ENCODE data around the gene TBX2. TPM values are rescaled to one million over a fixed set of nuclear protein-coding genes. Genes with fewer than 3 reads are reported as not detected.

Gene TBX2
- total and polyA plus RNA-seq, 2 of the 13 experiments (the other 11 are each of a cell fraction or from before 2014, with no cell fraction given) = 2.8 to 15.3 TPM

DNA sequence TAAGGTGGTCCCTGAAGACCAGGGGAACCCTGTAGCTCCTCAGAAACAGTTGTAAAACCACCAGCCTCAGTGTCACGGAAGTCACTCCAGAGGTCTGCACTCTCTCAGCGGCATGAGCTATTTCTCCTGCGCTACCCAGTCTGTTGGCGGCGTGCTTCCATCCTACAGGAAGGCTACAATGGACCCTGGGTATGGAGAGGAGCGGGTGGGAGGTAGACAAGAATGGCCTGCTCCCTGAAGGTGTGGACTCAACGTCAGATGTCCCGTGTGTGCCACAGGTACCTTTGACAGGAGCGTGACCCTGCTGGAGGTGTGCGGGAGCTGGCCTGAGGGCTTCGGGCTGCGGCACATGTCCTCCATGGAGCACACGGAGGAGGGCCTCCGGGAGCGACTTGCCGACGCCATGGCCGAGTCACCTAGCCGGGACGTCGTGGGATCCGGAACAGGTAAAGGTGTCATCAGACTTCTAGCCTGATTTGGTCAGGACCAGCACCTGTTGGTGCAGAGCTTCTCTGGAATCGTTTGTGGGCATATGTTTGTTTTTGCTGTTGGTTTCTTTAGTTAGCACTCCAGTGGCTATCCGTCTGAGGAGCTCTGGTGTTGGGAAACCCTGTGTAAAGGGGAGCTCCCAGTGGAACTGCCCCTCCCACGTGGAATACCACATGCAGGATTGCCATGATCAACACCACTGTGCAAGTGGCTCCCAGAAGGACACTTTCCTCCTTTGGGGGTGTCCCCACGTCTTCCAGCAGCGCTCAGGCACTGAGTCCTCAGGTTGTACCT, 31.4 kb upstream of the TBX2 start (continued):
- TF ChIP-seq, protein P1, sequence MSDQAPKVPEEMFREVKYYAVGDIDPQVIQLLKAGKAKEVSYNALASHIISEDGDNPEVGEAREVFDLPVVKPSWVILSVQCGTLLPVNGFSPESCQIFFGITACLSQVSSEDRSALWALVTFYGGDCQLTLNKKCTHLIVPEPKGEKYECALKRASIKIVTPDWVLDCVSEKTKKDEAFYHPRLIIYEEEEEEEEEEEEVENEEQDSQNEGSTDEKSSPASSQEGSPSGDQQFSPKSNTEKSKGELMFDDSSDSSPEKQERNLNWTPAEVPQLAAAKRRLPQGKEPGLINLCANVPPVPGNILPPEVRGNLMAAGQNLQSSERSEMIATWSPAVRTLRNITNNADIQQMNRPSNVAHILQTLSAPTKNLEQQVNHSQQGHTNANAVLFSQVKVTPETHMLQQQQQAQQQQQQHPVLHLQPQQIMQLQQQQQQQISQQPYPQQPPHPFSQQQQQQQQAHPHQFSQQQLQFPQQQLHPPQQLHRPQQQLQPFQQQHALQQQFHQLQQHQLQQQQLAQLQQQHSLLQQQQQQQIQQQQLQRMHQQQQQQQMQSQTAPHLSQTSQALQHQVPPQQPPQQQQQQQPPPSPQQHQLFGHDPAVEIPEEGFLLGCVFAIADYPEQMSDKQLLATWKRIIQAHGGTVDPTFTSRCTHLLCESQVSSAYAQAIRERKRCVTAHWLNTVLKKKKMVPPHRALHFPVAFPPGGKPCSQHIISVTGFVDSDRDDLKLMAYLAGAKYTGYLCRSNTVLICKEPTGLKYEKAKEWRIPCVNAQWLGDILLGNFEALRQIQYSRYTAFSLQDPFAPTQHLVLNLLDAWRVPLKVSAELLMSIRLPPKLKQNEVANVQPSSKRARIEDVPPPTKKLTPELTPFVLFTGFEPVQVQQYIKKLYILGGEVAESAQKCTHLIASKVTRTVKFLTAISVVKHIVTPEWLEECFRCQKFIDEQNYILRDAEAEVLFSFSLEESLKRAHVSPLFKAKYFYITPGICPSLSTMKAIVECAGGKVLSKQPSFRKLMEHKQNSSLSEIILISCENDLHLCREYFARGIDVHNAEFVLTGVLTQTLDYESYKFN (CRISPR knock-in tag; conservative IDR thresholded peaks at IDR 0.05) = no peak
- peak; percentile 27; the same call in 1 of the 2 replicates for TF ChIP-seq HOXA3 (CRISPR knock-in tag; IDR thresholded peaks at IDR 0.05)
- TF ChIP-seq, protein P2, sequence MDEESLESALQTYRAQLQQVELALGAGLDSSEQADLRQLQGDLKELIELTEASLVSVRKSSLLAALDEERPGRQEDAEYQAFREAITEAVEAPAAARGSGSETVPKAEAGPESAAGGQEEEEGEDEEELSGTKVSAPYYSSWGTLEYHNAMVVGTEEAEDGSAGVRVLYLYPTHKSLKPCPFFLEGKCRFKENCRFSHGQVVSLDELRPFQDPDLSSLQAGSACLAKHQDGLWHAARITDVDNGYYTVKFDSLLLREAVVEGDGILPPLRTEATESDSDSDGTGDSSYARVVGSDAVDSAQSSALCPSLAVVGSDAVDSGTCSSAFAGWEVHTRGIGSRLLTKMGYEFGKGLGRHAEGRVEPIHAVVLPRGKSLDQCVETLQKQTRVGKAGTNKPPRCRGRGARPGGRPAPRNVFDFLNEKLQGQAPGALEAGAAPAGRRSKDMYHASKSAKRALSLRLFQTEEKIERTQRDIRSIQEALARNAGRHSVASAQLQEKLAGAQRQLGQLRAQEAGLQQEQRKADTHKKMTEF (CRISPR knock-in tag; IDR thresholded peaks at IDR 0.05) = no peak
- TF ChIP-seq SALL1 (CRISPR knock-in tag; IDR thresholded peaks at IDR 0.05) = 0 out of 2 replicates have a peak, but pooled peaks have one; percentile 7
- TF ChIP-seq, protein P3, sequence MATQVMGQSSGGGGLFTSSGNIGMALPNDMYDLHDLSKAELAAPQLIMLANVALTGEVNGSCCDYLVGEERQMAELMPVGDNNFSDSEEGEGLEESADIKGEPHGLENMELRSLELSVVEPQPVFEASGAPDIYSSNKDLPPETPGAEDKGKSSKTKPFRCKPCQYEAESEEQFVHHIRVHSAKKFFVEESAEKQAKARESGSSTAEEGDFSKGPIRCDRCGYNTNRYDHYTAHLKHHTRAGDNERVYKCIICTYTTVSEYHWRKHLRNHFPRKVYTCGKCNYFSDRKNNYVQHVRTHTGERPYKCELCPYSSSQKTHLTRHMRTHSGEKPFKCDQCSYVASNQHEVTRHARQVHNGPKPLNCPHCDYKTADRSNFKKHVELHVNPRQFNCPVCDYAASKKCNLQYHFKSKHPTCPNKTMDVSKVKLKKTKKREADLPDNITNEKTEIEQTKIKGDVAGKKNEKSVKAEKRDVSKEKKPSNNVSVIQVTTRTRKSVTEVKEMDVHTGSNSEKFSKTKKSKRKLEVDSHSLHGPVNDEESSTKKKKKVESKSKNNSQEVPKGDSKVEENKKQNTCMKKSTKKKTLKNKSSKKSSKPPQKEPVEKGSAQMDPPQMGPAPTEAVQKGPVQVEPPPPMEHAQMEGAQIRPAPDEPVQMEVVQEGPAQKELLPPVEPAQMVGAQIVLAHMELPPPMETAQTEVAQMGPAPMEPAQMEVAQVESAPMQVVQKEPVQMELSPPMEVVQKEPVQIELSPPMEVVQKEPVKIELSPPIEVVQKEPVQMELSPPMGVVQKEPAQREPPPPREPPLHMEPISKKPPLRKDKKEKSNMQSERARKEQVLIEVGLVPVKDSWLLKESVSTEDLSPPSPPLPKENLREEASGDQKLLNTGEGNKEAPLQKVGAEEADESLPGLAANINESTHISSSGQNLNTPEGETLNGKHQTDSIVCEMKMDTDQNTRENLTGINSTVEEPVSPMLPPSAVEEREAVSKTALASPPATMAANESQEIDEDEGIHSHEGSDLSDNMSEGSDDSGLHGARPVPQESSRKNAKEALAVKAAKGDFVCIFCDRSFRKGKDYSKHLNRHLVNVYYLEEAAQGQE (IDR thresholded peaks at IDR 0.05; ENCODE audit: borderline replicate concordance in 1 of 2, low read depth in 1 of 2, low read length in 2 of 2) = no peak
- no peak for TF ChIP-seq ZNF558 (CRISPR knock-in tag; IDR thresholded peaks at IDR 0.05; ENCODE audit: borderline replicate concordance)
- TF ChIP-seq, protein P4, sequence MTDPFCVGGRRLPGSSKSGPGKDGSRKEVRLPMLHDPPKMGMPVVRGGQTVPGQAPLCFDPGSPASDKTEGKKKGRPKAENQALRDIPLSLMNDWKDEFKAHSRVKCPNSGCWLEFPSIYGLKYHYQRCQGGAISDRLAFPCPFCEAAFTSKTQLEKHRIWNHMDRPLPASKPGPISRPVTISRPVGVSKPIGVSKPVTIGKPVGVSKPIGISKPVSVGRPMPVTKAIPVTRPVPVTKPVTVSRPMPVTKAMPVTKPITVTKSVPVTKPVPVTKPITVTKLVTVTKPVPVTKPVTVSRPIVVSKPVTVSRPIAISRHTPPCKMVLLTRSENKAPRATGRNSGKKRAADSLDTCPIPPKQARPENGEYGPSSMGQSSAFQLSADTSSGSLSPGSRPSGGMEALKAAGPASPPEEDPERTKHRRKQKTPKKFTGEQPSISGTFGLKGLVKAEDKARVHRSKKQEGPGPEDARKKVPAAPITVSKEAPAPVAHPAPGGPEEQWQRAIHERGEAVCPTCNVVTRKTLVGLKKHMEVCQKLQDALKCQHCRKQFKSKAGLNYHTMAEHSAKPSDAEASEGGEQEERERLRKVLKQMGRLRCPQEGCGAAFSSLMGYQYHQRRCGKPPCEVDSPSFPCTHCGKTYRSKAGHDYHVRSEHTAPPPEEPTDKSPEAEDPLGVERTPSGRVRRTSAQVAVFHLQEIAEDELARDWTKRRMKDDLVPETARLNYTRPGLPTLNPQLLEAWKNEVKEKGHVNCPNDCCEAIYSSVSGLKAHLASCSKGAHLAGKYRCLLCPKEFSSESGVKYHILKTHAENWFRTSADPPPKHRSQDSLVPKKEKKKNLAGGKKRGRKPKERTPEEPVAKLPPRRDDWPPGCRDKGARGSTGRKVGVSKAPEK (CRISPR knock-in tag; IDR thresholded peaks at IDR 0.05; ENCODE audit: borderline replicate concordance) = no peak
- no peak for TF ChIP-seq XBP1 (CRISPR knock-in tag; IDR thresholded peaks at IDR 0.05)
- TF ChIP-seq ARNT (IDR thresholded peaks at IDR 0.05) = no peak
- TF ChIP-seq KAT2B (IDR thresholded peaks at IDR 0.05; ENCODE audit: borderline replicate concordance, low read depth, low read length) = no peak
- TF ChIP-seq RBM39 (IDR thresholded peaks at IDR 0.05; ENCODE audit: low read depth, low read length, poor library complexity, severe bottlenecking) = peak; percentile 35
- 0 out of 2 replicates have a peak, but pooled peaks have one; percentile 7 for TF ChIP-seq ZNF790 (CRISPR knock-in tag; IDR thresholded peaks at IDR 0.05; ENCODE audit: borderline replicate concordance)
- TF ChIP-seq, protein P5, sequence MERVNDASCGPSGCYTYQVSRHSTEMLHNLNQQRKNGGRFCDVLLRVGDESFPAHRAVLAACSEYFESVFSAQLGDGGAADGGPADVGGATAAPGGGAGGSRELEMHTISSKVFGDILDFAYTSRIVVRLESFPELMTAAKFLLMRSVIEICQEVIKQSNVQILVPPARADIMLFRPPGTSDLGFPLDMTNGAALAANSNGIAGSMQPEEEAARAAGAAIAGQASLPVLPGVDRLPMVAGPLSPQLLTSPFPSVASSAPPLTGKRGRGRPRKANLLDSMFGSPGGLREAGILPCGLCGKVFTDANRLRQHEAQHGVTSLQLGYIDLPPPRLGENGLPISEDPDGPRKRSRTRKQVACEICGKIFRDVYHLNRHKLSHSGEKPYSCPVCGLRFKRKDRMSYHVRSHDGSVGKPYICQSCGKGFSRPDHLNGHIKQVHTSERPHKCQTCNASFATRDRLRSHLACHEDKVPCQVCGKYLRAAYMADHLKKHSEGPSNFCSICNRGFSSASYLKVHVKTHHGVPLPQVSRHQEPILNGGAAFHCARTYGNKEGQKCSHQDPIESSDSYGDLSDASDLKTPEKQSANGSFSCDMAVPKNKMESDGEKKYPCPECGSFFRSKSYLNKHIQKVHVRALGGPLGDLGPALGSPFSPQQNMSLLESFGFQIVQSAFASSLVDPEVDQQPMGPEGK (CRISPR knock-in tag; IDR thresholded peaks at IDR 0.05) = peak; percentile 23; the same call in 1 of the 2 replicates
- no peak; the same call in 1 of the 2 replicates for TF ChIP-seq ZNF678 (CRISPR knock-in tag; IDR thresholded peaks at IDR 0.05)
